Kidney epithelial cell (primary cell): Measurements from ENCODE around the gene ADAMTS4. TPM values are rescaled to one million over a fixed set of nuclear protein-coding genes. Genes with fewer than 3 reads are reported as not detected.
"Not testable (repeated sequence)": the region's sequence is repeated elsewhere in the genome, so short reads cannot be mapped to it uniquely, and the experiment has no call there.

Source experiments
- DNase-seq: peaks from one replicate; pipeline ENCODE4 v3.0.0-alpha.2; 2010; ENCODE audit warnings: low read depth
- H3K27me3 ChIP-seq: 2 replicates; pipeline ENCODE4 v1.6.0; 2011; ENCODE audit warnings: low read length; ENCODE audit not compliant: control insufficient read depth, insufficient read depth
- H3K36me3 ChIP-seq: 2 replicates; pipeline ENCODE4 v1.5.1; 2011; ENCODE audit warnings: low read length; ENCODE audit not compliant: control insufficient read depth, insufficient read depth
- H3K4me3 ChIP-seq: 2 replicates; pipeline ENCODE4 v1.5.1; 2011; ENCODE audit warnings: low read depth, mild to moderate bottlenecking, control low read depth, low read length
- CTCF ChIP-seq: IDR thresholded peaks from 2 replicates; pipeline ENCODE4 v1.5.1; 2011; ENCODE audit warnings: mild to moderate bottlenecking, moderate library complexity, low read length, control low read depth, inconsistent platforms; ENCODE audit not compliant: insufficient read depth, poor library complexity, severe bottlenecking
- total RNA-seq: library from RNA; depleted of rRNA; stranded (reverse); fragments of >200 nt; gene quantifications from 2 replicates; pipeline ENCODE4 v1.2.3, GENCODE V29; 2015

Gene ADAMTS4
- total RNA-seq, 1 donor from 2014 or later, result 0.33 TPM

GRCh38 chr1:161227196-161227871 lies 28.5 kb upstream of the ADAMTS4 start:
- DNase-seq, result no peak
- H3K27me3 ChIP-seq, result no peaks in the 10 kb centered on the region
- H3K36me3 ChIP-seq, result no peaks in the 10 kb centered on the region
- peak; percentile 73 for TF ChIP-seq CTCF
- H3K4me3 ChIP-seq, result no peak overlapping the region

GRCh38 chr1:161226759-161227158 lies 27.9 kb upstream of the ADAMTS4 start:
- no peak for TF ChIP-seq CTCF

GRCh38 chr1:161226320-161226711 lies 27.5 kb upstream of the ADAMTS4 start:
- no peak for DNase-seq
- Histone ChIP-seq H3K4me3 (peak overlapping the region; percentile 90), H3K27me3 (no peaks in the 10 kb centered on the region), H3K36me3 (no peaks in the 10 kb centered on the region)
- no peak for TF ChIP-seq CTCF

More at GRCh38 chr1:161226759-161227158, 27.9 kb upstream of the ADAMTS4 start:
- H3K27me3 ChIP-seq, result no peaks in the 10 kb centered on the region
- H3K4me3 ChIP-seq, result peak overlapping the region; percentile 90
- DNase-seq, result no peak
- H3K36me3 ChIP-seq, result no peaks in the 10 kb centered on the region

GRCh38 chr1:161225534-161226319 lies 26.9 kb upstream of the ADAMTS4 start, which contains the start of gene TOMM40L:
Gene TOMM40L, plus strand, starts transcription at chr1:161226060. Its CDS starts 430 bp downstream, at chr1:161226490.
- peak within 1 kb of the TSS; percentile 90 for H3K4me3 ChIP-seq
- no peaks in the 10 kb centered on the region for H3K27me3 ChIP-seq
- peak; percentile 99 for DNase-seq
- H3K36me3 ChIP-seq, result no peaks in the 10 kb centered on the region
- peak; percentile 46 for TF ChIP-seq CTCF

- H3K4me3 ChIP-seq, result no peak overlapping the region
- DNase-seq, result no peak
- no peak for TF ChIP-seq CTCF
- H3K27me3 ChIP-seq, result no peaks in the 10 kb centered on the region
- no peaks in the 10 kb centered on the region for H3K36me3 ChIP-seq
Observed at GRCh38 chr1:161225178-161225533, 26.3 kb upstream of the ADAMTS4 start.

GRCh38 chr1:161224695-161225087 lies 25.8 kb upstream of the ADAMTS4 start:
- H3K27me3 ChIP-seq, DNase-seq, H3K4me3 ChIP-seq, H3K36me3 ChIP-seq: not testable (repeated sequence)
